Cerebellar cortex (tissue), 1 donor: ENCODE measurements around the gene DRC7.
"Not testable (repeated sequence)": the region's sequence is repeated elsewhere in the genome, so short reads cannot be mapped to it uniquely, and the experiment has no call there.

Source experiments
- DNase-seq: peaks from one replicate; pipeline ENCODE4 v3.0.0-alpha.2; 2015; ENCODE audit warnings: low spot score

The DRC7 gene

GRCh38 chr16:57693550-57693949 is 1.1 kb upstream of the DRC7 start:
- no peak for DNase-seq

GRCh38 chr16:57694231-57694724 is 328 bp upstream of the DRC7 start:
- DNase-seq: no peak

DNA sequence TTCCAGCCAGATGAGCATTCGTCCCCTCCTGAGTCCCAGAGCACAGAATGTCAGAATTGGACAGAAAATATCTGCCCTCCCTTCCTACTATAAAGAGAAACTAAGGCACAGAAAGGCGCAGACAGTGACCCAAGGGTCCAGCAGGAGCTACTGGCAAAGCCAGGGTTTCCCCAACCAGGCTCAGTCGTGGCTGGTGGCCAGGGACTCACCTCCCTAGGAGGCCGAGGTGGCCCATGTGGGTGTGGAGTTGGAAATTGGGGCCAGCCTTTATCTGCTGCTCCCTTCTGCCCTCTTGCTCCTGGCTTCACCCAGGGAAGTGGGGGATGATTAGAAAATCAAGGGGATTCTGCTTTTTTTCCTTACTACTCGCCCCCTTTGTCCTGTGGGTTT is 1.1 kb downstream of the DRC7 start:
- no peak for DNase-seq

DNA sequence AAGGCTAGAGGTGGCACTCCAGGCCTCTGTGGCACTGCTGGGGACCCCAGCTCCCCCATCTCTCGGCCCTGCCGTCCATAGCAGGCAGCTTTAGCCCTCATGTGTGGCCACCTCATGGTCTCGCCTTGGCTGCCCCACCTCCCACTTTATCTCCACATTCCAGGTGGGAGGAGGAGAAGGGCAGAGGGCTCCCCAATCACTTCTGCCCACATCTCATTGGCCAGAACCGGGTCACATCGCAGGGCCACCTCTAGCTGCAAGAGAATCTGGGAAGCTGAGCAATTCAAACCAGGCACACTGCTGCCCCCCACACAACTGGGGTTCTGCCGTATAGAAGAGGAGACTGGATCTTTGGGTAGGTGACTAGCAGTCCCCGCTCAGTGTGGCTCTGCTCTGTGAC is 1.6 kb downstream of the DRC7 start:
- DNase-seq: no peak

DNA sequence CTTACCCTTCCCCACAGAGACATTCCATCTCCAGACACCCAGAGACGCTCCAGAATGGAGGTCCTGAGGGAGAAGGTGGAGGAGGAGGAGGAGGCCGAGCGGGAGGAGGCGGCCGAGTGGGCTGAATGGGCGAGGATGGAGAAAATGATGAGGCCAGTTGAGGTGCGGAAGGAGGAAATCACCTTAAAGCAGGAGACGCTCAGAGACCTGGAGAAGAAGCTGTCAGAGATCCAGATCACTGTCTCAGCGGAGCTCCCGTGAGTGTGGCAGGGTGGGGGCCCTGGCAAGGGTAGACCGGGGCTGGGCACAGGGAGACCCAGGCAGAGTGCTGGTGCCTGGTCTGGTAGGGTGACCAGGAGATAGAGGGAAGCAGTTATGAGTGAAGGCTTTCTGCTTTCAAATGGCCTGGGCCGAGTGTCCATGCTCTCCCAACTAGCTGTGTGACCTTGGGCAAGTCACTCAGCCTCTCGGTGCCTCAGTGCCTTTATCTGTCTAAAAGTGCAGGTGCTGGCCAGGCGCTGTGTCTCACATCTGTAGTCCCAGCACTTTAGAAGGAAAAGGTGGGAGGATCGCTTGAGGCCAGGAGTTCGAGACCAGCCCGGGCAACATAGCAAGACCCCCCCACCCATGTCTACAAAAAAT is 3.4 kb downstream of the DRC7 start:
- no peak for DNase-seq

DNA sequence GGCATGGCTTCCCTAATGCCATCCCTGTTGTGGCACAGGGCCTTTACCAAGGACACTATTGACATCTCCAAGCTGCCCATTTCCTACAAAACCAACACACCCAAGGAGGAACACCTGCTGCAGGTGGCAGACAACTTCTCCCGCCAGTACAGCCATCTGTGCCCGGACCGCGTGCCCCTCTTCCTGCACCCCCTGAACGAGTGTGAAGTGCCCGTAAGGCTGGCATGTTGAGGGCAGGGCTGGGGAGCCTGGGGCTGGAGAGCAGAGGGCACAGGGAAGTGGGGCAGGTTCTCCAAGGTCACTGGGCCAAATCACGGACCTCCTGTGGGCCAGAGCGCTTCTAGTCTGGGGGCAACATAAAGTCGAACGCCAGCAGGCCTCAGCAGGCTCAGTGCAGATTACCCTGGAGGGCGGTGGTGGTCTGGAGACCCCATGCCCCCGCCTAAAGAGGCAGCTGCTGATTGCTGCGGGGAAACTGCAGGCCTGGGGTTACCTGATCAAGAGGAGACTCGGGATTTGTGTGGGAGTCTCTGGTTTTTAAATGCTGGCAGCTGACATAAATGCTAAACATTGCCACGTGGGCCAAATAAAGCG is 4.3 kb downstream of the DRC7 start:
- DNase-seq: no peak

DNA sequence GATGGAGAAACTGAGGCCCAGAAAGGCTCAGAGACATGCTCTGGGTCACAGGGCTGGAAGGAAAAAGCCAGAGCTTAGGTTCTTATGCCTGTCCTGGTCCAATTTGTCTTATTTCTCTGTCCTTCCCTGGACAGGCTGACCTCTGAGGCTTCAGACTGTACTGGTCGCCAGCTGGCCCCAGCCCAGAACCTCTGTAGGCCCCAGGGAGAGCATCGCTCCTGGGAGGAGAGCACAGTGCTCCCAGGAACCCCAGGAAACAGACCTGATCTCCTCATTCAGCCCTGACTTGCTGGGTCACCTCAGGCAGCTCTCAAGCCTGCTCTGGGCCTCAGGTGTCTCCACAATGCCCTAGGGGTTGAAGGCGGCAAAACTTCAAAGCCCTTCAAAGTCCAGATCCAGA is 4.9 kb downstream of the DRC7 start:
- DNase-seq: no peak

DNA sequence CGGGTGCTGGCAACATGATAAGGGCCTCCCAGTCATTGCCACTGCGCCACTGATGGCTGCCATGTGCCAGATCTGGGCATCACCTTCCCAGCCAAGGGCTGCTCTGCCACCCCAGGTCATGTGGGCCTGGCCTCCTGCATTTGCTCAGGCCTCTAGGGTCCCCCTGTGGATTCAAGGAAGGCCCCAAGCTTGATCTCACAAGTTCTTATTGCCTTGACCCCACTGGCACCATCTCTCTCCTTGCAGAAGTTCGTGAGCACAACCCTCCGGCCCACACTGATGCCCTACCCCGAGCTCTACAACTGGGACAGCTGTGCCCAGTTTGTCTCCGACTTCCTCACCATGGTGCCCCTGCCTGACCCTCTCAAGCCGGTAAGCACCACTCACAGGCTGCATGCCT is 5.3 kb downstream of the DRC7 start:
- DNase-seq: no peak

GRCh38 chr16:57700781-57701551 is 6.4 kb downstream of the DRC7 start:
- no peak for DNase-seq

GRCh38 chr16:57701759-57702371 is 7.3 kb downstream of the DRC7 start:
- DNase-seq: no peak

GRCh38 chr16:57703416-57704010 is 8.9 kb downstream of the DRC7 start:
- DNase-seq: no peak

GRCh38 chr16:57704011-57704904 is 9.7 kb downstream of the DRC7 start:
- DNase-seq: no peak

DNA sequence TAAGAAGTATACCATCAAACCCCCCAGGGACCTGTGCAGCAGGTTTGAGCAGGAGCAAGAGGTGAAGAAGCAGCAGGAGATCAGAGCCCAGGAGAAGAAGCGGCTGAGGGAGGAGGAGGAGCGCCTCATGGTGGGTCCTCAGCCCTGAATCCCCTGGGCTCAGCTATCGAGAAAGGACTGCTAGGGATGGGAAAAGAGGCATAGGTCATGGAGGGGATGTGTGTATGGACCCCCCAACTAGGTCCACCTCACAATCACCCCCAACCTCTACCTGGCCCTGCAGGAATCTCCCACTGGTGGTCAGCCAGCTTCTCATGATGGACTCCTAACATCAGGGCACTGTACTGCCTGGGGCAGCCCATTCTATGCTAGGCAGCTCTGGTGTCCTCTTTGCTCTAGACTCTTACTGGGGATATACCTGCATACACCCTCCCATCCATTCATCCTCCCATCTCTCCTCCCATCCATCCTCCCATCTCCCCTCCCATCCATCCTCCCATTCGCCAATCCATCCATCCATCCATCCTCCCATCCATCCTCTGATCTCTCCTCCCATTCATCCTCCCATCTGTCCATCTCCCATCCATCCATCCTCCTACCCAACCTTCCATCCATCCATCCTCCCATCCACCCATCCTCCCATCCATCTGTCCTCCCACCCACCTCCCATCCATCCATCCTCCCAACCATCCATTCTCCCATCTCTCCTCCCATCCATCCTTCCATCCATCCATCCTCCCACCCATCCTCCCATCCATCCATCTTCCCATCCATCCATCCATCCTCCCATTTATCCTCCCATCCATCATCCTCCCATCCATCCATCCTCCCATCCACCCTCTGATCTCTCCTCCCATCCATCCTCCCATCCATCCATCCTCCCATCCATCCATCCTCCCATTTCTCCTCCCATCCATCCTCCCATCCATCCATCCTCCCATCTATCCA is 10.6 kb downstream of the DRC7 start:
- no peak for DNase-seq

DNA sequence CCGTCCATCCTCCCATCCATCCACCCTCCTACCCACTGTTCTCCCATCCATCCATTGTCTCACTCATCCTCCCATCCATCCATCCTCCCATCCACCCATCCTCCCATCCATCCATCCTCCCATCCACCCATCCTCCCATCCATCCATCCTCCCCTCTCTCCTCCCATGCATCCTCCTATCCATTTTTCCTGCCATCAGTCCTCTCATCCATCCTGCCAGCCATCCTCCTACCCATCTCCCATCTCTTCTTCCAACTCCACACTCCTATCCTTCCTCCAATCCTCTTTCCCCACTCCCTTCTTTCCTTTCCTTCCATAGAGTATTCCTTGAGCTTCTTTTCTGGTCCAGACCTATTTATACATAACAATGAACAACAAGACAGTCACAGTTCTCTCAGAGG is 12.1 kb downstream of the DRC7 start:
- no peak for DNase-seq

GRCh38 chr16:57707331-57707730 is 12.7 kb downstream of the DRC7 start:
- no peak for DNase-seq

DNA sequence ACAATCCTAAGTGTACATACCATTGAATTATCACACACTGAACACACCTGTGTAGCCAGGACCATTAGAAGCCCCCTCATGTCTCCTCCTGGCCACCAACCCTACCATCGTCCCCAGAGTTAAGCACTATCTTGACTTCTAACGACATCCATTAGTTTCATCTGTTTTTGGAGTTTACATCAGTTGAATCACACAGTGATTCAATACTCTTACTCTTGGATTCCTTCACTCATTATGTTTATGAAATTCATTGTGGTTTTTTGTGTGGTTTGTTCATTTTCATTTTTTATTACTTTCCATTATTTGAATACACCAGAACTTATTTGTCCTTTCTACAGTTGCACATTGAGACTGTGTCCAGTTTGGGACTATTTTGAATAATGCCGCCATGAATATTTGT is 13.6 kb downstream of the DRC7 start:
- DNase-seq: no peak

DNA sequence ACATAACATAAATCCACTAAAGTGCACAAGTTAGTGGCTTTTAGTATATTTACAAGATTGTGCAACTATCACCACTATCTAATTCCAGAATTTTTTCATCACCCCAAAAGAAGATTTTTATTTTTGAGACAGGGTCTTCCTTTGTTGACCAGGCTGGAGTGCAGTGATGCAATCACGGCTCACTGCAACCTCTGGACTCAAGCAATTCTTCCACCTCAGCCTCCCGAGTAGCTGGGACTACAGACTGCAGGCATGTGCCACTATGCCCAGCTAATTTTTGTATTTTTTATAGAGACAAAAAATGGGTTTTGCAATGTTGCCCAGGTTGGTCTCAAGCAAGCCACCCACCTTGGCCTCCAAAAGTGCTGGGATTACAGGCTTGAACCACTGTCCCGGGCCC is 15.1 kb downstream of the DRC7 start:
- no peak for DNase-seq

- DNase-seq: peak; percentile 39
Measured at GRCh38 chr16:57711346-57711745, 16.7 kb downstream of the DRC7 start.

- no peak for DNase-seq
Measured at GRCh38 chr16:57711993-57712392, 17.4 kb downstream of the DRC7 start.

DNA sequence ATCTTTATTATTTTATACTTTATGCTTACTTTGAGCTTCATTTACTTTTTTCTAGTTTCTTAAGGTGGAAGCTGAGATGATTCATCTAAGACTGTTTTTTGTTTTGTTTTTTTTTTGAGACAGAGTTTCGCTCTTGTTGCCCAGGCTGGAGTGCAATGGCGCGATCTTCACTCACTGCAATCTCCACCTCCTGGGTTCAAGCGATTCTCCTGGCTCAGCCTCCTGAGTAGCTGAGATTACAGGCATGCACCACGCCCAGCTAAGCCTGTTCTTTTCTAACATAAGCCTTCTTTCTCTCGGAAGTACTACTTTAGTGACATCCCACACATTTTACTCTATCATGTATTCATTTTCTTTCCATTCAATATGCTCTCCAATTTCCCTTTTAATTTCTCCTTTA is 18.0 kb downstream of the DRC7 start:
- DNase-seq: not testable (repeated sequence)
